Body of pancreas (tissue), 4 donors: ENCODE data around the gene DNTT. TPM values are rescaled to one million over a fixed set of nuclear protein-coding genes. Genes with fewer than 3 reads are reported as not detected.

ENCODE experiments used
- ATAC-seq: fragments of 150-250 bp; one replicate; pipeline ENCODE4 v1.9.1; 2016
- DNase-seq, 4 donors: peaks; one replicate each; pipeline ENCODE4 v3.0.0-alpha.2; 2019
- H3K27ac ChIP-seq, 4 donors: fragments of 200-600 bp; sonication (generic); 1 replicate in 3 of 4; 2 replicates in 1 of 4; pipeline versions ENCODE4 v1.5.1 to v1.6.1; 2016 to 2019; ENCODE audit warnings: mild to moderate bottlenecking in 1 of 4, mixed read lengths in 1 of 4, moderate library complexity in 1 of 4
- H3K27me3 ChIP-seq, 2 donors: fragments of 200-600 bp; sonication (generic); one replicate each; pipeline ENCODE4 v1.6.0; 2016; ENCODE audit warnings: mild to moderate bottlenecking in 1 of 2
- H3K36me3 ChIP-seq, 2 donors: fragments of 200-600 bp; sonication (generic); replicated peaks in 1 of 2; 2 replicates each; pipeline ENCODE4 v1.5.1; 2016; ENCODE audit warnings: low read depth in 2 of 2; ENCODE audit not compliant: insufficient read depth in 1 of 2
- H3K4me1 ChIP-seq: fragments of 200-600 bp; sonication (generic); one replicate; pipeline ENCODE4 v1.6.0; 2016
- H3K4me3 ChIP-seq, 2 donors: fragments of 200-600 bp; sonication (generic); 1 replicate in 1 of 2; 2 replicates in 1 of 2; pipeline ENCODE4 v1.5.1; 2016 to 2019
- H3K9me3 ChIP-seq, 3 donors: fragments of 200-600 bp; sonication (generic); 1 replicate in 2 of 3; 2 replicates in 1 of 3; pipeline ENCODE4 v1.5.1; 2016
- CTCF ChIP-seq, 7 experiments: fragments of 450-650 bp in 4 of 7; fragments of 200-600 bp in 3 of 7; sonication (generic) in 3 of 7; IDR thresholded peaks; one replicate each; pipeline ENCODE4 v1.5.1; 2016 to 2019; ENCODE audit warnings: antibody characterized with exemption in 7 of 7
- POLR2A ChIP-seq, 3 donors: fragments of 450-650 bp; IDR thresholded peaks; one replicate each; pipeline ENCODE4 v1.6.1; 2016; ENCODE audit warnings: antibody characterized with exemption in 3 of 3, mild to moderate bottlenecking in 2 of 3
- WGBS, 2 donors: methylation state at CpG; one replicate each; pipeline ENCODE4 v1.1.5; 2017; 5-methylcytosine and 5-hydroxymethylcytosine counted together
- intact Hi-C: fragments of 100-400 bp; cut with DNase I; formaldehyde crosslinking; loops from one replicate; pipeline ENCODE4 v1.15.1; 2023
- total RNA-seq, 2 donors: library from RNA; depleted of rRNA; stranded (reverse); fragments of >200 nt; gene quantifications; one replicate each; pipeline ENCODE4 v1.1.0, GENCODE V29; 2016

Gene DNTT
- total RNA-seq, 2 donors from 2014 or later = not detected

GRCh38 chr10:96313344-96313743 is 9.1 kb downstream of the DNTT start:
- DNase-seq (no peak), ATAC-seq (no peak)
- 64 to 68% methylated on average over 2 of the region's 2 CpGs for WGBS, 2 donors
- H3K9me3 ChIP-seq = no peaks in the 10 kb centered on the region
- TF ChIP-seq POLR2A (IDR thresholded peaks at IDR 0.05) (no peak), CTCF (IDR thresholded peaks at IDR 0.05) (no peak)
- no peak overlapping the region for H3K27ac ChIP-seq
- no peaks in the 10 kb centered on the region for H3K27me3 ChIP-seq
- no peaks in the 10 kb centered on the region for H3K36me3 ChIP-seq
- H3K4me1 ChIP-seq = no peaks in the 10 kb centered on the region
- H3K4me3 ChIP-seq = no peak overlapping the region
- intact Hi-C loops = no loop called here

- Histone ChIP-seq H3K27ac (no peak overlapping the region), H3K4me3 (no peak overlapping the region), H3K4me1 (no peaks in the 10 kb centered on the region), H3K36me3 (no peaks in the 10 kb centered on the region), H3K9me3 (no peaks in the 10 kb centered on the region), H3K27me3 (no peaks in the 10 kb centered on the region)
- TF ChIP-seq CTCF (IDR thresholded peaks at IDR 0.05) (no peak), POLR2A (IDR thresholded peaks at IDR 0.05) (no peak)
- no peak for ATAC-seq
- WGBS, 2 donors = 74 to 82% methylated on average over 4 of the region's 4 CpGs
- no peak for DNase-seq
- intact Hi-C loops = no loop called here
Observed at GRCh38 chr10:96317067-96317833, 13.0 kb downstream of the DNTT start.

GRCh38 chr10:96319754-96320474 is 15.7 kb downstream of the DNTT start:
- no peaks in the 10 kb centered on the region for H3K36me3 ChIP-seq
- ATAC-seq = peak; percentile 33
- no peaks in the 10 kb centered on the region for H3K9me3 ChIP-seq
- H3K4me3 ChIP-seq = no peak overlapping the region
- DNase-seq = no peak
- no peaks in the 10 kb centered on the region for H3K27me3 ChIP-seq
- H3K27ac ChIP-seq = no peak overlapping the region
- TF ChIP-seq POLR2A (IDR thresholded peaks at IDR 0.05) (no peak), CTCF (IDR thresholded peaks at IDR 0.05) (no peak)
- intact Hi-C loops = no loop called here
- WGBS, 2 donors = 16 to 29% methylated on average over 3 of the region's 3 CpGs
- no peaks in the 10 kb centered on the region for H3K4me1 ChIP-seq

- no peak overlapping the region for H3K4me3 ChIP-seq
- H3K9me3 ChIP-seq = no peaks in the 10 kb centered on the region
- intact Hi-C loops = no loop called here
- DNase-seq (no peak), ATAC-seq (no peak)
- H3K4me1 ChIP-seq = no peaks in the 10 kb centered on the region
- WGBS, 2 donors = 53 to 61% methylated on average over 5 of the region's 5 CpGs
- TF ChIP-seq POLR2A (IDR thresholded peaks at IDR 0.05) = no peak
- TF ChIP-seq CTCF (IDR thresholded peaks at IDR 0.05) = no peak
- no peaks in the 10 kb centered on the region for H3K27me3 ChIP-seq
- no peaks in the 10 kb centered on the region for H3K36me3 ChIP-seq
- no peak overlapping the region for H3K27ac ChIP-seq
Observed at GRCh38 chr10:96321822-96322221, 17.6 kb downstream of the DNTT start.
